Measurements from ENCODE around the gene CNTFR.

- no peak for TF ChIP-seq POLR2A (IDR thresholded peaks at IDR 0.05)
- TF ChIP-seq, protein P1, sequence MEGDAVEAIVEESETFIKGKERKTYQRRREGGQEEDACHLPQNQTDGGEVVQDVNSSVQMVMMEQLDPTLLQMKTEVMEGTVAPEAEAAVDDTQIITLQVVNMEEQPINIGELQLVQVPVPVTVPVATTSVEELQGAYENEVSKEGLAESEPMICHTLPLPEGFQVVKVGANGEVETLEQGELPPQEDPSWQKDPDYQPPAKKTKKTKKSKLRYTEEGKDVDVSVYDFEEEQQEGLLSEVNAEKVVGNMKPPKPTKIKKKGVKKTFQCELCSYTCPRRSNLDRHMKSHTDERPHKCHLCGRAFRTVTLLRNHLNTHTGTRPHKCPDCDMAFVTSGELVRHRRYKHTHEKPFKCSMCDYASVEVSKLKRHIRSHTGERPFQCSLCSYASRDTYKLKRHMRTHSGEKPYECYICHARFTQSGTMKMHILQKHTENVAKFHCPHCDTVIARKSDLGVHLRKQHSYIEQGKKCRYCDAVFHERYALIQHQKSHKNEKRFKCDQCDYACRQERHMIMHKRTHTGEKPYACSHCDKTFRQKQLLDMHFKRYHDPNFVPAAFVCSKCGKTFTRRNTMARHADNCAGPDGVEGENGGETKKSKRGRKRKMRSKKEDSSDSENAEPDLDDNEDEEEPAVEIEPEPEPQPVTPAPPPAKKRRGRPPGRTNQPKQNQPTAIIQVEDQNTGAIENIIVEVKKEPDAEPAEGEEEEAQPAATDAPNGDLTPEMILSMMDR (IDR thresholded peaks at IDR 0.05) = no peak
Measured at GRCh38 chr9:34606905-34607304, 17.4 kb upstream of the CNTFR start.

Data from body of pancreas (tissue), 4 donors.